ENCODE results near the gene ARHGAP8.

ARHGAP8 gene

DNA sequence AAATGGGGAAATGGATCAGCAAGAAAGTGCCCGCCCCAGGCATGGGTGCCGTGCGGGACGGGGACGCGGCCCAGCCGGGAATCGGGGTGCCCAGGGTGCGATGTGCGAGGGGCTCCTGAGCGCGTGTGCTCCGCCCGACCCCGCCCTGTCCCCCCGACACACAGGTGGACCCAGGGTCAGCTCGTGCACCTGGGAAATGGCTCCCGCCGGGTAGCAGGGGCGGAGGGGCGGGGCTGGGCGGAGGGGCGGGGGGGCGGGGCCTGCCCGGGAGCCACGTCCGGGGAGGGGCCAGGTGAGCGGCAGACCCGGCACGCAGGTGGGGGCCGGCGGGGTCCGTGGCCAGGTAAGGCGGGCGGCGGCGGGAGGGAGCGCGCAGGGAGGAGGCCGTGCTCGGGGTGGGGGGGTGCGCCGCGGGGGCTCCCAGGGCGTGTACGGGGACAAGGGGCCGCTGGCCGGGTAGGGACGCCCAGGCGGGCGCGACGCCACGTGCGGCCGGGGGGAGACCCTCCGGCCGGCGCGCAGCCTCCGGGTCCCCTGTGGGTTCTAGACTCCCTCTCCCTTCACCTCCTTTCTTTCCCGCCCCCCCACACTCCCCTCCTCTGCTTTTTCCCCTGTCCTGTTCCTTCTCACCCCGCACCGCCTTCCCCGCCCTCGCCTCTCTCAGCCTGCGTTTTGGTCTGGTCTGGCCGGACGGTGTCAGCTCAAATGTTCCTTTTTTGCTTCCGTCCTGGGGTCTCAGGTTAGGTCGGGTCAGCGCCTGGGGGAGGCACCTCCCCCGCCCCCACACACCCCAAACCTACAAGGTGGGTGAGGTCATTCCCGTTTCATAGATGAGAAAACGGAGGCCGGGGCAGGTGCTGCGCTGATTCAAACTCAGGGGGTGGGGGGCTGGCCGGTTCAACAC lies at the start of gene ARHGAP8:
TSS of gene ARHGAP8 (plus strand) at position 291 of the 904 bp plus-strand sequence. CDS start 33,953 bp downstream, outside the sequence.
- DNase-seq (ENCODE audit: low read depth): peak; percentile 53
- H3K4me3 ChIP-seq (ENCODE audit: low read length): peak within 1 kb of the TSS; percentile 70
- TF ChIP-seq CTCF (IDR thresholded peaks at IDR 0.05; ENCODE audit: insufficient read depth, low read depth, low read length, missing control alignments): no peak

DNA sequence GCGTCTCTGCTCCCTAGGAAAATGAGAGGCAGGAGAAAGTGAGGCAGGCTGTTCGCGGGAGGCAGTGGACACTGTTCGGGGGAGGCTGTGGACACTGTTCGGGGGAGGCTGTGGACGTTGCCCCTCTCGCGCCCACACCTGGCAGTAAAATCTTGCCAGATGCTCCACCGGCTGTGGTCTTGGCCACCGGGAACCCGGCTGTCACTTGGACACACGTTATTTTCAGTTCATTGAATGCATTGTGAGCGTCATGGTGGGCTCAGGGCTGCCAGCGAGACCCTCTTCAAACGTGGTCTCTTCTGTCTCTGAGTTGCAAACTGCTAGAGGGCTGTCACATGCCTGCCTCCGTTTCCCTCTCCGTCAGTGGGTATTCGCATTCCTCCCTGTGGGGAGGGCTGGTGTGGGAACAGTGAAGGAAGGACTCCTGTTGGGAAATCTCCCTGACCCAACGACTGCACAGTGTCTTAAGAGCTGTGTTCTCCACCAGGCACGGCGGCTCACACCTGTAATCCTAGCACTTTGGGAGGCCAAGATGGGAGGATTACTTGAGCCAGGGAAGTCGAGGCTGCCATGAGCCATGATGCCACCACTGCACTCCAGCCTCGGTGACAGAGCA lies 49.0 kb upstream of the ARHGAP8 start:
- DNase-seq (ENCODE audit: low read depth): no peak
- no peak for TF ChIP-seq CTCF (IDR thresholded peaks at IDR 0.05; ENCODE audit: insufficient read depth, low read depth, low read length, missing control alignments)
- H3K4me3 ChIP-seq (ENCODE audit: low read length): peak overlapping the region; percentile 62

DNA sequence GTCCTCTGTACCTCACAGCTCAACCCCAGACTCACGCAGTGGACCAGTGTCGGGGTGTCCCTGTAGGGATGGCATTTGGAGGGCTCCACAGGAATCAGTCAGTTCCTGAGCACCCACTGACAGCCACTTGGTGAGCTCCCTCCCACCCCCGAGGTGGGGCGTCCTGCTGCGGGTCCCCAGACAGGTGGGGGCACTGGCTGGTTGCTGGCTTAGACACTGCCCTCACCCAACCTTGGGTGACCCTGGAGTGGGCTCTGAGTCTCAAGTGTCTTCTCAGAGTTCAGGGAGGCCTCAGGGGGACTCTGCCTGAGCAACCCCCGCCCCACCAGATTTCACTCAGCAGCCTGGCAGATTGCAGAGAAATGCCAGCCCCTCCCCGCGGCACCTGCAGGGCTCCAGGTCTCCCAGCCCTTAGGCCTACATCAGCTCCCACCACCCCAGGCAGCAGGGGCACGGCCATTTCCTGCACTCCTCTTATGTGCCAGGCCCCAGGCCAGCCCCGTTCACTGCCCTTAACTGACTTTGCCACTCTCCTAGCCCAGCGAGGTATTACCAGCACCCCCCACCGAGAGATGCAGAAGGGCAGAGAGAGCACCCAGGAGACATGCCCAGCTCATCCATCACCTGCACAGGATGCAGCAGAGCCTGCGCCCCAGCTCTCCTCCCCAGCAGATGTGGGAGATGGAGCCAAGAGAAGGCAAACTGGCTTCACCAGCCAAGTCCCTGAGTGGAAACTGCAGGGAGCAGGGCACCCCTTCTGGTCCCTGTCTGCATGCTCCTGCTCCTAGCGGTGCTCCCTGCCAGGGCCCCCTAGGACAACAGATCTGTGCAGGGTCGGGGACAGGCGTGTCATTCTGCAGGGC lies 48.0 kb upstream of the ARHGAP8 start:
- no peak for DNase-seq (ENCODE audit: low read depth)
- no peak overlapping the region for H3K4me3 ChIP-seq (ENCODE audit: low read length)

GRCh38 chr22:44705022-44705297 lies 47.4 kb upstream of the ARHGAP8 start:
- DNase-seq (ENCODE audit: low read depth): no peak
- no peak for TF ChIP-seq CTCF (IDR thresholded peaks at IDR 0.05; ENCODE audit: insufficient read depth, low read depth, low read length, missing control alignments)

More for the DNA sequence above, 48.0 kb upstream of the ARHGAP8 start:
- TF ChIP-seq CTCF (IDR thresholded peaks at IDR 0.05; ENCODE audit: insufficient read depth, low read depth, low read length, missing control alignments): no peak

GRCh38 chr22:44706488-44706887 lies 45.9 kb upstream of the ARHGAP8 start:
- no peak for TF ChIP-seq CTCF (IDR thresholded peaks at IDR 0.05; ENCODE audit: insufficient read depth, low read depth, low read length, missing control alignments)
- no peak overlapping the region for H3K4me3 ChIP-seq (ENCODE audit: low read length)
- DNase-seq (ENCODE audit: low read depth): no peak

More at GRCh38 chr22:44705022-44705297, 47.4 kb upstream of the ARHGAP8 start:
- no peak overlapping the region for H3K4me3 ChIP-seq (ENCODE audit: low read length)

GRCh38 chr22:44707178-44707577 lies 45.2 kb upstream of the ARHGAP8 start:
- no peak overlapping the region for H3K4me3 ChIP-seq (ENCODE audit: low read length)
- no peak for TF ChIP-seq CTCF (IDR thresholded peaks at IDR 0.05; ENCODE audit: insufficient read depth, low read depth, low read length, missing control alignments)
- no peak for DNase-seq (ENCODE audit: low read depth)
